ENCODE data around the gene VAV2. TPM values are rescaled to one million over a fixed set of nuclear protein-coding genes. Genes with fewer than 3 reads are reported as not detected.

The VAV2 gene
- total and polyA plus RNA-seq, 5 donors: 4.7 to 11.4 (median 7.4) TPM

GRCh38 chr9:133733796-133734533 lies 258.2 kb downstream of the VAV2 start:
- ATAC-seq: no peak
- Histone ChIP-seq H3K4me3 (ENCODE audit: low read length) (no peak overlapping the region), H3K4me1 (ENCODE audit: control insufficient read depth, insufficient read depth, low read length) (no peaks in the 10 kb centered on the region), H3K27ac (ENCODE audit: low read length) (no peak overlapping the region), H3K27me3 (ENCODE audit: control insufficient read depth, insufficient read depth) (no peaks in the 10 kb centered on the region), H3K9me3 (ENCODE audit: control insufficient read depth, low read length) (no peaks in the 10 kb centered on the region)
- intact Hi-C loops (cut with DNase I): no loop called here
- peak in 1 of 3 donors; percentile 56 for DNase-seq
- WGBS: 83% methylated on average over 21 of the region's 21 CpGs

DNA sequence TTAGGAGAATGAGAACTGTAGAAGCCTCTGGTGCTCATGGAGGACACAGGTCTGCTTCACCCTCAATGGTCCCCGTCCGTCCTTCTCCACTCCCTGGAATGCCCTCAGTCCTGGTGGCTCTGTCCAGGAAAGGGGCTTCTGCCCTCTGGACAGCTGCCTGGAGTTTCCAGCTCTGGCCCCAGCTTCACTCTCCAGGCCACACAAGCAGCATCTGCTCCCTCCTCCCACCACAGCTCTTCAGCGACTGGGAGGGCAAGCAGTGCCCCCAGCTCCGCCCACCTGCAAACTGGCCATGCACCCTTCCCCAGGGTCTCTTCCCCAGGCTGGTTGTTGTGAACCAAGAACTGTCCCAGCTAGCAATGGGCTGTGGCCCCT lies 258.7 kb downstream of the VAV2 start:
- Histone ChIP-seq H3K4me1 (ENCODE audit: control insufficient read depth, insufficient read depth, low read length) (no peaks in the 10 kb centered on the region), H3K27me3 (ENCODE audit: control insufficient read depth, insufficient read depth) (no peaks in the 10 kb centered on the region), H3K27ac (ENCODE audit: low read length) (no peak overlapping the region), H3K4me3 (ENCODE audit: low read length) (no peak overlapping the region), H3K9me3 (ENCODE audit: control insufficient read depth, low read length) (no peaks in the 10 kb centered on the region)
- 82% methylated on average over 4 of the region's 4 CpGs for WGBS
- no peak for DNase-seq
- no peak for ATAC-seq
- intact Hi-C loops (cut with DNase I): no loop called here

- 75% methylated on average over 10 of the region's 10 CpGs for WGBS
- DNase-seq (no peak), ATAC-seq (no peak)
- no peaks in the 10 kb centered on the region for H3K27me3 ChIP-seq (ENCODE audit: control insufficient read depth, insufficient read depth)
- H3K4me3 ChIP-seq (ENCODE audit: low read length): no peak overlapping the region
- H3K9me3 ChIP-seq (ENCODE audit: control insufficient read depth, low read length): no peaks in the 10 kb centered on the region
- intact Hi-C loops (cut with DNase I): no loop called here
- no peaks in the 10 kb centered on the region for H3K4me1 ChIP-seq (ENCODE audit: control insufficient read depth, insufficient read depth, low read length)
- H3K27ac ChIP-seq (ENCODE audit: low read length): no peak overlapping the region
Measured at GRCh38 chr9:133732639-133733408, 259.3 kb downstream of the VAV2 start.

- 76% methylated on average over 30 of the region's 30 CpGs for WGBS
- DNase-seq: peak in 1 of 3 donors; percentile 74
- peak; percentile 25 to 69 for ATAC-seq
- Histone ChIP-seq H3K4me3 (ENCODE audit: low read length) (no peak overlapping the region), H3K9me3 (ENCODE audit: control insufficient read depth, low read length) (no peaks in the 10 kb centered on the region), H3K27me3 (ENCODE audit: control insufficient read depth, insufficient read depth) (no peaks in the 10 kb centered on the region), H3K27ac (ENCODE audit: low read length) (no peak overlapping the region), H3K4me1 (ENCODE audit: control insufficient read depth, insufficient read depth, low read length) (no peaks in the 10 kb centered on the region)
- intact Hi-C loops (cut with DNase I): no loop called here
Measured at GRCh38 chr9:133731876-133732638, 260.1 kb downstream of the VAV2 start.

GRCh38 chr9:133730994-133731715 lies 261.0 kb downstream of the VAV2 start:
- WGBS: 90% methylated on average over 27 of the region's 27 CpGs
- Histone ChIP-seq H3K27ac (ENCODE audit: low read length) (no peak overlapping the region), H3K27me3 (ENCODE audit: control insufficient read depth, insufficient read depth) (no peaks in the 10 kb centered on the region), H3K4me3 (ENCODE audit: low read length) (no peak overlapping the region), H3K9me3 (ENCODE audit: control insufficient read depth, low read length) (no peaks in the 10 kb centered on the region), H3K4me1 (ENCODE audit: control insufficient read depth, insufficient read depth, low read length) (no peaks in the 10 kb centered on the region)
- ATAC-seq (no peak), DNase-seq (peak in 1 of 3 donors; percentile 52)
- intact Hi-C loops (cut with DNase I): no loop called here

- no peak for DNase-seq
- no peaks in the 10 kb centered on the region for H3K27me3 ChIP-seq (ENCODE audit: control insufficient read depth, insufficient read depth)
- no peaks in the 10 kb centered on the region for H3K9me3 ChIP-seq (ENCODE audit: control insufficient read depth, low read length)
- H3K4me1 ChIP-seq (ENCODE audit: control insufficient read depth, insufficient read depth, low read length): no peaks in the 10 kb centered on the region
- ATAC-seq: no peak
- H3K27ac ChIP-seq (ENCODE audit: low read length): no peak overlapping the region
- H3K4me3 ChIP-seq (ENCODE audit: low read length): no peak overlapping the region
- intact Hi-C loops (cut with DNase I): loop anchor here in 1 of 4 donors (5.0 kb wide), 1 partner anchor 197 kb away; the partner anchor contains the start of gene ADAMTSL2
- 82% methylated on average over 19 of the region's 19 CpGs for WGBS
Measured at GRCh38 chr9:133729617-133730281, 262.4 kb downstream of the VAV2 start.

GRCh38 chr9:133728856-133729616 lies 263.1 kb downstream of the VAV2 start:
- Histone ChIP-seq H3K4me1 (ENCODE audit: control insufficient read depth, insufficient read depth, low read length) (no peaks in the 10 kb centered on the region), H3K27me3 (ENCODE audit: control insufficient read depth, insufficient read depth) (no peaks in the 10 kb centered on the region), H3K9me3 (ENCODE audit: control insufficient read depth, low read length) (no peaks in the 10 kb centered on the region), H3K4me3 (ENCODE audit: low read length) (no peak overlapping the region), H3K27ac (ENCODE audit: low read length) (no peak overlapping the region)
- ATAC-seq (no peak), DNase-seq (no peak)
- intact Hi-C loops (cut with DNase I): loop anchor here in 1 of 4 donors (5.0 kb wide), 1 partner anchor 197 kb away; the partner anchor contains the start of gene ADAMTSL2
- WGBS: 75% methylated on average over 10 of the region's 10 CpGs

DNA sequence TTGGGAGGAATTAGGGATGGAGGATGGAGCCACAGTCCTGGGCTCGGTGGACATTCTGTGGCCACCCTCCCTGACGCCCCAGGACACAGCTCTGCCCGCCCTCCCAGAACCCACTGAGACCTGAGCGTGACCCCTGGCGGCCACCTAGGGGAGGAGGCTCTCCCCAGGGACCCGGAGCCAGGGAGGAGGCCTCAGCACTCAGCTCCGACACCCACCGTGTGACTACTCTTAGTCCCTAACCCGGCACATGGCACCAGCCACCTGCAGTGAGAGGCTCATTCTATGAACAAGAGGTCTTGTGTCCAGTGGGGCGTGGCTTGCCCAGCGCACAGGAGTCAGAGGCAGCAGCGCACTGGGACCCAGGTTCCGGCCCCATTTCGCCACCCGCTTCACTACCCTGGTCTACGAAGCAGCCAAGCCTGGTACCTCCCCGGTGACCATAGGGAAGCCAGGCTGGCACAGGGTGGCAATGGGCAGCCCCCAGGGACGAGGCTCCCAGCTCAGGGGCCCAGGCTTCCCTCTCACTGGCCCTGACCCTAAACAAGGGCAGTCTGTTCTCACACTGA lies 264.2 kb downstream of the VAV2 start:
- no peak overlapping the region for H3K4me3 ChIP-seq (ENCODE audit: low read length)
- ATAC-seq: no peak
- no peaks in the 10 kb centered on the region for H3K27me3 ChIP-seq (ENCODE audit: control insufficient read depth, insufficient read depth)
- intact Hi-C loops (cut with DNase I): loop anchor here in 1 of 4 donors (5.0 kb wide), 1 partner anchor 196 kb away; the partner anchor contains the start of gene ADAMTSL2
- no peaks in the 10 kb centered on the region for H3K9me3 ChIP-seq (ENCODE audit: control insufficient read depth, low read length)
- 84% methylated on average over 18 of the region's 18 CpGs for WGBS
- peak in 1 of 3 donors; percentile 49 for DNase-seq
- no peak overlapping the region for H3K27ac ChIP-seq (ENCODE audit: low read length)
- no peaks in the 10 kb centered on the region for H3K4me1 ChIP-seq (ENCODE audit: control insufficient read depth, insufficient read depth, low read length)

- no peak for ATAC-seq
Measured at GRCh38 chr9:133727277-133727875, 264.7 kb downstream of the VAV2 start.

More at GRCh38 chr9:133727277-133727875, 264.7 kb downstream of the VAV2 start:
- peak in 1 of 3 donors; percentile 46 for DNase-seq
- Histone ChIP-seq H3K9me3 (ENCODE audit: control insufficient read depth, low read length) (no peaks in the 10 kb centered on the region), H3K4me1 (ENCODE audit: control insufficient read depth, insufficient read depth, low read length) (no peaks in the 10 kb centered on the region), H3K4me3 (ENCODE audit: low read length) (no peak overlapping the region), H3K27ac (ENCODE audit: low read length) (no peak overlapping the region), H3K27me3 (ENCODE audit: control insufficient read depth, insufficient read depth) (no peaks in the 10 kb centered on the region)
- 69% methylated on average over 10 of the region's 10 CpGs for WGBS
- intact Hi-C loops (cut with DNase I): loop anchor here in 1 of 4 donors (5.0 kb wide), 1 partner anchor 195 kb away; the partner anchor contains the start of gene ADAMTSL2

All from right cardiac atrium (tissue), 5 donors.